ENCODE data around the gene PLA2G2D.

PLA2G2D gene

GRCh38 chr1:20149601-20150325 lies 30.4 kb upstream of the PLA2G2D start:
- Mint-ChIP-seq H3K4me1 (peaks cover 16% of the 10 kb centered on the region), H3K4me3 (no peak overlapping the region), H3K36me3 (no peaks in the 10 kb centered on the region), H3K9me3 (no peaks in the 10 kb centered on the region), H3K27ac (no peak overlapping the region)
- ATAC-seq: no peak
- DNase-seq (ENCODE audit: low spot score in 2 of 2): no peak

DNA sequence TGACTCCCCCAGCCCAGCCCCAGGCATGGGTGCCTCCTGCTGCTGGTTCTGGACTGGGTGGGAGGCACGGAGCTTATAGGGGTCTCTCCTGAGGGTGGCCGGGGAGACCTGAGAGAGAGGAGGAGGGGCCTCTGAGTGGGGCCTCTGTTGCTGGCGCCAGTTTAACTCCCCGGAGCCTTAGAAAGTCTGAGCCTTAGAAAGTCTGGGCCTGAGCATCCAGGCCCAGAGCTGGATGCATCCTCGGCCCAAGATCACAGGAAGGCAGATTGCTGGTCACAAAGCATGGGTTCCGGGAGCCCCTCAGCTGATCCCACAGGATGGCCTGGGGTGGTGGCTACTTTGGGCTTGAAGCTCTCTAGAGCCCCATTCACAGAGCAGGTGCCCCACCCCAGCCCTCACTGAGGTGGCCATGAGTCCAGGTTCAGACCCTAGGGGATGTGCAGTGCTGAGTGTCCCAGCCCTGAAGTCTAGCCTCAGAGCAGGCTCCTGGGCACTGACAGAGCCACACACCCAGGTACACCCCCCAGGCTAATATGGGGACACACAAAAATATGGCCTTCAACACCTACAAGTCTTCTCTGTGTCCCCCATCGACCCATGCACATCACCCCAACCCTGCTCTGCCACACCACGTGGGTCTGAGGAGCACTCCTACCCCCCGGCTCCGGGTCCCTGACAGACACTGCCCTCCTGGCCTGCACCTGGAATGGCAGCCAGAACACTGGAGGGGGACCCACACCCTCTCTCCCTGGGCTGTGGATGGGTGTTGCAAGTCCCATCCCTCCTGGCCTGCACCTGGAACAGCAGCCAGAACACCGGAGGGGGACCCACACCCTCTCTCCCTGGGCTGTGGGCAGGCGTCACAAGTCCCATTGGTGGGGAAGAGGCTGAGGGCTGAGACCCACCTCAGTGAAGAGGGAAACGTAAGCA lies 29.5 kb upstream of the PLA2G2D start:
- Mint-ChIP-seq H3K36me3 (no peaks in the 10 kb centered on the region), H3K4me1 (peaks cover 9% of the 10 kb centered on the region), H3K27ac (no peak overlapping the region), H3K9me3 (no peaks in the 10 kb centered on the region), H3K4me3 (no peak overlapping the region)
- ATAC-seq: no peak
- no peak for DNase-seq (ENCODE audit: low spot score in 2 of 2)

- H3K9me3 Mint-ChIP-seq: no peaks in the 10 kb centered on the region
- H3K27ac Mint-ChIP-seq: no peak overlapping the region
- H3K4me3 Mint-ChIP-seq: no peak overlapping the region
- no peaks in the 10 kb centered on the region for H3K36me3 Mint-ChIP-seq
- DNase-seq (ENCODE audit: low spot score in 2 of 2): no peak
- peaks cover 9% of the 10 kb centered on the region for H3K4me1 Mint-ChIP-seq
- no peak for ATAC-seq
Observed at GRCh38 chr1:20147846-20148570, 28.7 kb upstream of the PLA2G2D start.

- no peaks in the 10 kb centered on the region for H3K4me1 Mint-ChIP-seq
- H3K9me3 Mint-ChIP-seq: no peaks in the 10 kb centered on the region
- H3K4me3 Mint-ChIP-seq: no peak overlapping the region
- DNase-seq (ENCODE audit: low spot score in 2 of 2) (no peak), ATAC-seq (no peak)
- no peaks in the 10 kb centered on the region for H3K36me3 Mint-ChIP-seq
- H3K27ac Mint-ChIP-seq: peak overlapping the region; percentile 27
Observed at GRCh38 chr1:20143734-20144565, 24.6 kb upstream of the PLA2G2D start.

- Mint-ChIP-seq H3K9me3 (no peaks in the 10 kb centered on the region), H3K27ac (no peak overlapping the region), H3K4me3 (no peak overlapping the region), H3K36me3 (no peaks in the 10 kb centered on the region), H3K4me1 (no peaks in the 10 kb centered on the region)
- ATAC-seq (no peak), DNase-seq (ENCODE audit: low spot score in 2 of 2) (no peak)
Observed at GRCh38 chr1:20143318-20143717, 24.0 kb upstream of the PLA2G2D start.

DNA sequence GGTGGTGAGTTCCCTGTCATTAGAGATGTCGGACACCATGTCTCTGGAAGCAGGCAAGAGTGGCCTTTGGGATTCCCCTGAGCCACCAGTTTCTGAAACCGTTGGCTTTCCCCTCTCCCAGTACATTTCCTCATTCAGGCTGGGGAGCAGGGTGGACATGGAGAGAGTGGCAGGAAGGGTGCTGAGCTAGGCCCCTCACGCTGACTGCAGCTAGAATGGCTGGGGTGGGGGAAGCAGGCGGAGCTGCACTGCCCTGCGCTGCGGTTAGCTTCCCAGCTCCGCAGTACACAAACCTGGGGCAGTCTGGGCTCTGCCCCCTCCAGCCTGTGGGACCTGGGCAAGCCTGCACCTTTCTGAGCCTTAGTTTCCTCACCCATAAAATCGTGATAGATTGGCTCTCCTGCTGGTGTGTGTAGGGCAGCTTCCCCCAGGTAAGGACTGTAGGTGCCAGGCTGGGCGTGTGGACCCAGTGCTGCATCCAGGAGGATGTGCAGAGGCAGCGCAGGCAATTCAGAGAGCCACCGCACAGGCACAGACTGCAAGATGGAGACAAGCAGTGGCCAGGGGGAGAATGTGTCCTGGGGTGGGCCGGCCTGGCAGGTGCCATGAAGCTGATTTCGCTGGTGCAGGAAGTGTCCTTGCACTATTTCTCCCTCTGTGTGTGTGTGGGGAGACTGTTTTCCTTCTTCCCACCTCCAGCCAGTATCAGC lies 22.8 kb upstream of the PLA2G2D start:
- DNase-seq (ENCODE audit: low spot score in 2 of 2) (no peak), ATAC-seq (no peak)
- Mint-ChIP-seq H3K9me3 (no peaks in the 10 kb centered on the region), H3K4me1 (no peaks in the 10 kb centered on the region), H3K4me3 (no peak overlapping the region), H3K27ac (no peak overlapping the region), H3K36me3 (no peaks in the 10 kb centered on the region)

- Mint-ChIP-seq H3K27ac (no peak overlapping the region), H3K36me3 (no peaks in the 10 kb centered on the region), H3K4me3 (no peak overlapping the region), H3K4me1 (no peaks in the 10 kb centered on the region), H3K9me3 (no peaks in the 10 kb centered on the region)
- ATAC-seq (no peak), DNase-seq (ENCODE audit: low spot score in 2 of 2) (no peak)
Observed at GRCh38 chr1:20141466-20141865, 22.1 kb upstream of the PLA2G2D start.

GRCh38 chr1:20141001-20141400 lies 21.7 kb upstream of the PLA2G2D start:
- no peaks in the 10 kb centered on the region for H3K9me3 Mint-ChIP-seq
- ATAC-seq: no peak
- H3K4me3 Mint-ChIP-seq: no peak overlapping the region
- no peak overlapping the region for H3K27ac Mint-ChIP-seq
- no peaks in the 10 kb centered on the region for H3K36me3 Mint-ChIP-seq
- no peaks in the 10 kb centered on the region for H3K4me1 Mint-ChIP-seq
- no peak for DNase-seq (ENCODE audit: low spot score in 2 of 2)

GRCh38 chr1:20139776-20140612 lies 20.7 kb upstream of the PLA2G2D start:
- Mint-ChIP-seq H3K4me3 (no peak overlapping the region), H3K36me3 (no peaks in the 10 kb centered on the region), H3K27ac (no peak overlapping the region), H3K9me3 (no peaks in the 10 kb centered on the region), H3K4me1 (no peaks in the 10 kb centered on the region)
- no peak for DNase-seq (ENCODE audit: low spot score in 2 of 2)
- no peak for ATAC-seq

GRCh38 chr1:20138961-20139550 lies 19.7 kb upstream of the PLA2G2D start, which contains the start of gene PLA2G2F:
Gene PLA2G2F, plus strand, starts transcription at chr1:20139323. Its CDS starts 105 bp downstream, at chr1:20139428.
- peak; percentile 19 for ATAC-seq
- no peak within 1 kb of the TSS for H3K4me3 Mint-ChIP-seq

GRCh38 chr1:20138346-20138745 lies 19.0 kb upstream of the PLA2G2D start:
- Mint-ChIP-seq H3K4me1 (no peaks in the 10 kb centered on the region), H3K27ac (no peak overlapping the region), H3K4me3 (no peak overlapping the region), H3K9me3 (no peaks in the 10 kb centered on the region), H3K36me3 (no peaks in the 10 kb centered on the region)
- DNase-seq (ENCODE audit: low spot score in 2 of 2) (no peak), ATAC-seq (no peak)

More at GRCh38 chr1:20138961-20139550, 19.7 kb upstream of the PLA2G2D start, which contains the start of gene PLA2G2F:
- no peak within 1 kb of the TSS for H3K27ac Mint-ChIP-seq
- DNase-seq (ENCODE audit: low spot score in 2 of 2): no peak
- no peaks in the 10 kb centered on the region for H3K4me1 Mint-ChIP-seq
- H3K36me3 Mint-ChIP-seq: no peaks in the 10 kb centered on the region
- no peaks in the 10 kb centered on the region for H3K9me3 Mint-ChIP-seq

DNA sequence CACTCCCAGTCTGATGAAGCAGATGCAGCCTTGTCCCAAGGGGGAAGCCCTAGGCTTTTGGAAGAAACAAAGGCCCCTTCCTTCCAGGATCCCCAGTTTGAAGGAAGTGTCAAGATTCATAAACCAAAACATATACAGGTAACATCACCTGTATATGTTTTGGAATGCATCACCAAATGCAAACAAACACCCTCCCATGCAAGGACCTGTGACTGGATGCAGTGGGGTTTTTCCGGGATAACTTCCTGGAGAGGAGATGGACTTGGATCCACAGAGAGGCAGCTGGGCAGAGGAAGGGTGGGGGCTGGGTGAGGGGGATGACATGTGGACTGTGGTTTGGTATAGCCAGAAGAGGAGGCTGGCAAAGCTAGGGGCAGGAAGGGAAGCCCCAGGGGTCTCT lies 18.3 kb upstream of the PLA2G2D start:
- no peaks in the 10 kb centered on the region for H3K4me1 Mint-ChIP-seq
- no peak overlapping the region for H3K4me3 Mint-ChIP-seq
- no peaks in the 10 kb centered on the region for H3K9me3 Mint-ChIP-seq
- ATAC-seq (no peak), DNase-seq (ENCODE audit: low spot score in 2 of 2) (no peak)
- no peaks in the 10 kb centered on the region for H3K36me3 Mint-ChIP-seq
- H3K27ac Mint-ChIP-seq: no peak overlapping the region

DNA sequence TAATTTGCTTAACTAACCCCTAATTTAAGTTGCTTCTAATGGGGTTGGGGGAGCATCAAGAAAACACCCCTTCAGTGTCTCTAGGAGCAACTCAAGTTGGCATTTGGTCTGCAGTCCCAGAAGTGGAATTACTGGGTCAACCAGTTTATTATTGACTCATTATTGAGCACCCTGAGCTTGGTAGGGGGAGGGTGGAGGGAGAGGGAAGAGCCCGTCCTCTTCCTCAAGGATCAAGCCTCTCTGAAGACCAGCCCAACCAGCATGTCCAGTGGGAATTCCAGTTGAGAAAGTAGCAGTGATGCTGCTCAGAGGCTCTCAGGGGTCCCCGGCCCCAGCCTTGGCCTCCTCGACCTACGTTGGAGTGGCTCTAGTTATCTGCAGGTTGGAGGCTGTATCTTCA lies 17.7 kb upstream of the PLA2G2D start:
- H3K9me3 Mint-ChIP-seq: no peaks in the 10 kb centered on the region
- no peak overlapping the region for H3K27ac Mint-ChIP-seq
- no peak for DNase-seq (ENCODE audit: low spot score in 2 of 2)
- no peak overlapping the region for H3K4me3 Mint-ChIP-seq
- H3K4me1 Mint-ChIP-seq: no peaks in the 10 kb centered on the region
- ATAC-seq: no peak
- peaks cover 3% of the 10 kb centered on the region for H3K36me3 Mint-ChIP-seq

All from stimulated activated effector memory CD8-positive, alpha-beta T cell treated with anti-CD3 and anti-CD28 coated beads, Interleukin-12 subunit alpha, Interleukin-12 subunit beta, amount 100 ng/mL, for 72 hours (primary cell).